ENCODE data around the gene LRP1B. TPM values are rescaled to one million over a fixed set of nuclear protein-coding genes. Genes with fewer than 3 reads are reported as not detected.

Gene LRP1B
- total and polyA plus RNA-seq, 8 donors = 0.03 to 1.6 (median 0.84) TPM

- no peak for TF ChIP-seq CTCF (IDR thresholded peaks at IDR 0.05)
- H3K4me1 ChIP-seq = no peaks in the 10 kb centered on the region
- no peaks in the 10 kb centered on the region for H3K9me3 ChIP-seq
- ATAC-seq = no peak
- DNase-seq = no peak
- H3K36me3 ChIP-seq = no peaks in the 10 kb centered on the region
- H3K27me3 ChIP-seq = no peaks in the 10 kb centered on the region
- H3K27ac ChIP-seq = no peak overlapping the region
- no peak overlapping the region for H3K4me3 ChIP-seq
- intact Hi-C loops (cut with DNase I) = no loop called here
Measured at GRCh38 chr2:141522702-141523101, 608.1 kb downstream of the LRP1B start.

GRCh38 chr2:141522048-141522447 lies 608.8 kb downstream of the LRP1B start:
- DNase-seq (no peak), ATAC-seq (no peak)
- Histone ChIP-seq H3K9me3 (no peaks in the 10 kb centered on the region), H3K27ac (no peak overlapping the region), H3K27me3 (no peaks in the 10 kb centered on the region), H3K36me3 (no peaks in the 10 kb centered on the region), H3K4me1 (no peaks in the 10 kb centered on the region), H3K4me3 (no peak overlapping the region)
- intact Hi-C loops (cut with DNase I) = no loop called here
- TF ChIP-seq CTCF (IDR thresholded peaks at IDR 0.05) = no peak

- no peak overlapping the region for H3K4me3 ChIP-seq
- H3K27me3 ChIP-seq = no peaks in the 10 kb centered on the region
- ATAC-seq (no peak), DNase-seq (no peak)
- TF ChIP-seq CTCF (IDR thresholded peaks at IDR 0.05) = no peak
- H3K9me3 ChIP-seq = no peaks in the 10 kb centered on the region
- H3K4me1 ChIP-seq = no peaks in the 10 kb centered on the region
- no peaks in the 10 kb centered on the region for H3K36me3 ChIP-seq
- H3K27ac ChIP-seq = no peak overlapping the region
- intact Hi-C loops (cut with DNase I) = no loop called here
Measured at GRCh38 chr2:141519906-141520305, 610.9 kb downstream of the LRP1B start.

- Histone ChIP-seq H3K27me3 (no peaks in the 10 kb centered on the region), H3K9me3 (no peaks in the 10 kb centered on the region), H3K4me3 (no peak overlapping the region), H3K4me1 (no peaks in the 10 kb centered on the region), H3K27ac (no peak overlapping the region), H3K36me3 (no peaks in the 10 kb centered on the region)
- ATAC-seq = no peak
- intact Hi-C loops (cut with DNase I) = no loop called here
- no peak for DNase-seq
- no peak for TF ChIP-seq CTCF (IDR thresholded peaks at IDR 0.05)
Measured at GRCh38 chr2:141517852-141518421, 612.9 kb downstream of the LRP1B start.

- Histone ChIP-seq H3K36me3 (no peaks in the 10 kb centered on the region), H3K27me3 (no peaks in the 10 kb centered on the region), H3K4me1 (no peaks in the 10 kb centered on the region), H3K9me3 (no peaks in the 10 kb centered on the region), H3K27ac (no peak overlapping the region), H3K4me3 (no peak overlapping the region)
- DNase-seq = no peak
- ATAC-seq = no peak
- no peak for TF ChIP-seq CTCF (IDR thresholded peaks at IDR 0.05)
- intact Hi-C loops (cut with DNase I) = no loop called here
Measured at GRCh38 chr2:141517180-141517851, 613.5 kb downstream of the LRP1B start.

Measured in left lung (tissue), 10 donors.